ENCODE measurements around the gene HECTD3. TPM values are rescaled to one million over a fixed set of nuclear protein-coding genes. Genes with fewer than 3 reads are reported as not detected.

The HECTD3 gene
- total and polyA plus RNA-seq, 3 donors from 2014 or later: 30.9 to 63.4 (median 42.6) TPM

GRCh38 chr1:44999232-44999631 is 11.9 kb downstream of the HECTD3 start:
- H3K27me3 ChIP-seq: no peaks in the 10 kb centered on the region
- H3K9me3 ChIP-seq: no peaks in the 10 kb centered on the region
- no peak for DNase-seq
- H3K4me1 ChIP-seq: peaks cover 7% of the 10 kb centered on the region
- TF ChIP-seq CTCF (IDR thresholded peaks at IDR 0.05) (no peak), POLR2A (IDR thresholded peaks at IDR 0.05) (no peak)
- no peaks in the 10 kb centered on the region for H3K36me3 ChIP-seq (ENCODE audit: low read depth, missing control alignments)
- intact Hi-C loops (cut with DNase I; ENCODE audit: low total_unique reads): no loop called here
- WGBS, 2 donors: 87 to 91% methylated on average over 3 of the region's 3 CpGs
- H3K4me3 ChIP-seq: no peak overlapping the region
- no peak overlapping the region for H3K27ac ChIP-seq

DNA sequence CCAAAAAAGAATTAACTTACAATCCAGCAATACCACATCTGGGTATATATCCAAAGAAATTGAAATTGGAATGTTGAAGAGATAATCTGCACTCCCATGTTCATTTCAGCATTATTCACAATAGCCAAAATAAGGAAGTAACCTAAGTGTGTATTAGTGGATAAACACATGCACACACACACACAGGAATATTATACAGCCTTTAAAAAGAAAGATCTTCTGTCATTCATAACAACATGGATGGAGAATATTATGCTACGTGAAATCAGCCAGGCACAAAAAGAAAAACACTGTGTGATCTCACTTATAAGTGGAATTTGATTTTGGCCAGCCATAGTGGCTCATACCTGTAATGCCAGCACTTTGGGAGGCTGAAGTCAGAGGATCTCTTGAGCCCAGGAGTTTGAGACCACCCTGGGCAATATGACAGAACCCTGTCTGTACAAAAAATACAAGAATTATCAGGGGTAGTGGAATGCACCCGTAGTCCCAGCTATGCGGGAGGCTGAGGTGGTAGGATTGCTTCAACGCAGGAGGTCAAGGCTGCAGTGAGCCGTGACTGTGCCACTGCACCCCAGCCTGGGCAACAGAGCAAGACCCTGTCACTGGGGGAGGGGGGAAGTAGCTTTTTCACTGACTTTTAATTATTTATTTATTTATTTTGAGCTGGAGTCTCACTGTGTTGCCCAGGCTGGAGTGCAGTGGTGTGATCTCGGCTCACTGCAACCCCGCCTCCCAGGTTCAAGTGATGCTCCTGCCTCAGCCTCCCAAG is 15.5 kb downstream of the HECTD3 start:
- WGBS, 2 donors: 89 to 98% methylated on average over 7 of the region's 7 CpGs
- Histone ChIP-seq H3K36me3 (ENCODE audit: low read depth, missing control alignments) (no peaks in the 10 kb centered on the region), H3K9me3 (no peaks in the 10 kb centered on the region), H3K27me3 (no peaks in the 10 kb centered on the region), H3K4me3 (no peak overlapping the region), H3K27ac (no peak overlapping the region), H3K4me1 (peaks cover under 1% of the 10 kb centered on the region)
- intact Hi-C loops (cut with DNase I; ENCODE audit: low total_unique reads): no loop called here
- no peak for TF ChIP-seq CTCF (IDR thresholded peaks at IDR 0.05)
- no peak for TF ChIP-seq POLR2A (IDR thresholded peaks at IDR 0.05)
- DNase-seq: no peak

DNA sequence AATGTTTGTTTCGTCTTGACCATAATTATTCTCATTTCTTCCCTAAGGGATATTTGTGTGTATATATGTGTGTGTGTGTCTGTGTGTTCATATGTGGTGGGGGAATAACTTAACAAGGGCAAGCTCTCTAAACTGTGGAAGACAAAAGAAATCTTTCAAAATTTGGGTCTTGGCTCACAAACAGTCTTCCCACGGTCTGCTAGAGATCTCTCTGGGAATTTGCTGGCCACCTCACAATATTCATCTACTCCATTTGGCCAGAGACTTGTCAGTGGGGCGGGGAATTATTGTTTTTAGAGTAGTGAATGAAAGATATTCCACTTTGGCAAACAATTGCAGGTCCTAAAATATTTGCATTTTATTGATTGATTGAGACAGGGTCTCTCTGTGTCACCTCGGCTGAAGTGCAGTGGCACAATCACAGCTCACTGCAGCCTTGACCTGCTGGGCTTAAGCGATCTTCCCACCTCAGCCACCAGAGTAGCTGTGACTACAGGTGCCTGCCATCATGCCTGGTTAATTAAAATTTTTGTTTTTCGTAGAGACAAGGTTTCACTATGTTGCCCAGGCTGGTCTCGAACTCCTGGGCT is 16.7 kb downstream of the HECTD3 start:
- DNase-seq: no peak
- no peaks in the 10 kb centered on the region for H3K36me3 ChIP-seq (ENCODE audit: low read depth, missing control alignments)
- intact Hi-C loops (cut with DNase I; ENCODE audit: low total_unique reads): no loop called here
- no peaks in the 10 kb centered on the region for H3K9me3 ChIP-seq
- TF ChIP-seq CTCF (IDR thresholded peaks at IDR 0.05) (no peak), POLR2A (IDR thresholded peaks at IDR 0.05) (no peak)
- H3K4me3 ChIP-seq: no peak overlapping the region
- H3K27me3 ChIP-seq: no peaks in the 10 kb centered on the region
- no peak overlapping the region for H3K27ac ChIP-seq
- 64 to 74% methylated on average over 7 of the region's 7 CpGs for WGBS, 2 donors
- no peaks in the 10 kb centered on the region for H3K4me1 ChIP-seq

- Histone ChIP-seq H3K9me3 (no peaks in the 10 kb centered on the region), H3K27me3 (no peaks in the 10 kb centered on the region), H3K36me3 (ENCODE audit: low read depth, missing control alignments) (no peaks in the 10 kb centered on the region), H3K4me3 (no peak overlapping the region), H3K27ac (no peak overlapping the region), H3K4me1 (peaks cover 8% of the 10 kb centered on the region)
- no peak for DNase-seq
- 73 to 82% methylated on average over 24 of the region's 24 CpGs for WGBS, 2 donors
- intact Hi-C loops (cut with DNase I; ENCODE audit: low total_unique reads): no loop called here
- no peak for TF ChIP-seq POLR2A (IDR thresholded peaks at IDR 0.05)
- no peak for TF ChIP-seq CTCF (IDR thresholded peaks at IDR 0.05)
Observed at GRCh38 chr1:44988531-44989156, 22.5 kb downstream of the HECTD3 start.

Measured in testis (tissue), 3 donors.